ENCODE measurements around the gene PPP1R8.
"Not testable (repeated sequence)": the region's sequence is repeated elsewhere in the genome, so short reads cannot be mapped to it uniquely, and the experiment has no call there.

The PPP1R8 gene

GRCh38 chr1:27865821-27866220 lies 35.2 kb downstream of the PPP1R8 start:
- H3K27ac ChIP-seq: no peak overlapping the region
- no peak for TF ChIP-seq ZFX (IDR thresholded peaks at IDR 0.05; ENCODE audit: borderline replicate concordance)
- TF ChIP-seq, protein P1, sequence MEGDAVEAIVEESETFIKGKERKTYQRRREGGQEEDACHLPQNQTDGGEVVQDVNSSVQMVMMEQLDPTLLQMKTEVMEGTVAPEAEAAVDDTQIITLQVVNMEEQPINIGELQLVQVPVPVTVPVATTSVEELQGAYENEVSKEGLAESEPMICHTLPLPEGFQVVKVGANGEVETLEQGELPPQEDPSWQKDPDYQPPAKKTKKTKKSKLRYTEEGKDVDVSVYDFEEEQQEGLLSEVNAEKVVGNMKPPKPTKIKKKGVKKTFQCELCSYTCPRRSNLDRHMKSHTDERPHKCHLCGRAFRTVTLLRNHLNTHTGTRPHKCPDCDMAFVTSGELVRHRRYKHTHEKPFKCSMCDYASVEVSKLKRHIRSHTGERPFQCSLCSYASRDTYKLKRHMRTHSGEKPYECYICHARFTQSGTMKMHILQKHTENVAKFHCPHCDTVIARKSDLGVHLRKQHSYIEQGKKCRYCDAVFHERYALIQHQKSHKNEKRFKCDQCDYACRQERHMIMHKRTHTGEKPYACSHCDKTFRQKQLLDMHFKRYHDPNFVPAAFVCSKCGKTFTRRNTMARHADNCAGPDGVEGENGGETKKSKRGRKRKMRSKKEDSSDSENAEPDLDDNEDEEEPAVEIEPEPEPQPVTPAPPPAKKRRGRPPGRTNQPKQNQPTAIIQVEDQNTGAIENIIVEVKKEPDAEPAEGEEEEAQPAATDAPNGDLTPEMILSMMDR (IDR thresholded peaks at IDR 0.05): no peak

DNA sequence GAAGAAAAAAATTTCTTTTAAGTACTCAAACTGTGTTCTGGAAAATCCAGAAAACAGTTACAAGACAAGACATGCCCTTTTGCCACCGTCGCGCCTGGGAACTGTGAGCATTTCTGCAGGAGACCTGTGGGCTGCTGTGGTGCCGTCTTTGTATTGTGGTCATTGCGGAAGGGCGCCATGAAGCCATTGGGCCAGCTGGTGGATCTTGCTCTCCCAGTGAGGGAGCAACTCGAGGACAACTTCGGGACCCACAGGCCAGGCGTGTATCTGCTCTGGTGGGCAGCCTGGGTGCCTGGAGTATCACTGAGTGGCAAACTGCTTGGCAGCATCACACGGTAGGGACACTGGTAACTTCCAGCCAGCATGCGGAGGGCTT lies 38.0 kb downstream of the PPP1R8 start:
- no peak overlapping the region for H3K27ac ChIP-seq
- TF ChIP-seq, protein P1 (IDR thresholded peaks at IDR 0.05): no peak
- no peak for TF ChIP-seq ZFX (IDR thresholded peaks at IDR 0.05; ENCODE audit: borderline replicate concordance)

- H3K27ac ChIP-seq: no peak overlapping the region
- no peak for TF ChIP-seq ZFX (IDR thresholded peaks at IDR 0.05; ENCODE audit: borderline replicate concordance)
- TF ChIP-seq, protein P1 (IDR thresholded peaks at IDR 0.05): no peak
These were observed 38.5 kb downstream of the PPP1R8 start for GRCh38 chr1:27868932-27869718.

- no peak overlapping the region for H3K27ac ChIP-seq
- TF ChIP-seq, protein P1 (IDR thresholded peaks at IDR 0.05): no peak
- no peak for TF ChIP-seq ZFX (IDR thresholded peaks at IDR 0.05; ENCODE audit: borderline replicate concordance)
These were observed 39.1 kb downstream of the PPP1R8 start for GRCh38 chr1:27869719-27870085.

DNA sequence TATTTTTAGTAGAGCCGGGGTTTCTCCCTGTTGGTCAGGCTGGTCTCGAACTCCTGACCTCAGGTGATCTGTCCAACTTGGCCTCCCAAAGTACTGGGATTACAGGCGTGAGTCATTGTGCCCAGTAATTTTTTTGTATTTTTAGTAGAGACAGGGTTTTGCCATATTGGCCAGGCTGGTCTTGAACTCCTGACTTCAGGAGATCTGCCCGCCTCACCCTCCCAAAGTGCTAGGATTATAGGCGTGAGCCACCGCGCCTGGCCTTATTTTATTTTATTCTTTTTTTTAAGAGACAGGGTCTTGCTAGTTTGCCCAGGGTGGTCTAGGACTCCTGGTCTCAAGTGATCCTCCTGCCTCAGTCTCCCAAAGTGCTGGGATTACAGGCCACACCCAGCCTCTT lies 40.5 kb downstream of the PPP1R8 start:
- H3K27ac ChIP-seq: not testable (repeated sequence)

DNA sequence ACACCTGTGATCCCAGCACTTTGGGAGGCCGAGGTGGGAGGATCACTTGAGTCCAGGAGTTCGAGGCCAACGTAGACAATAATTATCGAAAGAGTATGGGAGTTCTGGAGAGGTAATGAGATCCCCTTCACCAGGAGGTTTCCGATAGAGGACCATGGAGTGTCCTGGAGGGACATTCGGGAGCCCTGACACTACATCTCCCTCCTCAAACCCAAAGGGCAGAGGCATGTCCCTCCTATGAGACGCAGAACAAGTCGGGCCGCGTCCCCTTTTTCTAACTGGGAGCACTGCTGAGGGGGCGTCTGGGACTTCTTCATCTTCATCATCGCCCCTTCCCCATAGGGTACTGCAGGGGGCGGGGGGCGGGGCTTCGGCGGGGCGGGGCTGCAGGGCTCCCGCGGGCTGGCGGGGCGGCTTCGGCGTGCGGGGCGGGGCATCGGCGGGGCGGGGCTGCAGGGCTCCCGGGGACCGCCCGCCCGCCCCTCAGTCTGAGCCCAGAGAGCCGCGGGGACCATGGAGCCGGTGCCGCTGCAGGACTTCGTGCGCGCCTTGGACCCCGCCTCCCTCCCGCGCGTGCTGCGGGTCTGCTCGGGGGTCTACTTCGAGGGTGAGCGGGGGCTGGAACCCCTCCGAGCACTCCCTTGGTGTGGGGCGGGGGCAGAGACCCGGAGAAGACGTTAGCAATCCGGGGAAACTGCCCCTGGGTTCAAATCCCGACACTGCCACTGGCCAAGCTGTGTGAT lies 41.6 kb downstream of the PPP1R8 start, which contains the start of gene THEMIS2:
Gene THEMIS2, plus strand, starts transcription at position 486 of the 743 bp plus-strand sequence. Its CDS starts 28 bp downstream, at position 514.
- no peak within 1 kb of the TSS for H3K27ac ChIP-seq
- TF ChIP-seq, protein P1 (IDR thresholded peaks at IDR 0.05): no peak
- TF ChIP-seq ZFX (IDR thresholded peaks at IDR 0.05; ENCODE audit: borderline replicate concordance): no peak

DNA sequence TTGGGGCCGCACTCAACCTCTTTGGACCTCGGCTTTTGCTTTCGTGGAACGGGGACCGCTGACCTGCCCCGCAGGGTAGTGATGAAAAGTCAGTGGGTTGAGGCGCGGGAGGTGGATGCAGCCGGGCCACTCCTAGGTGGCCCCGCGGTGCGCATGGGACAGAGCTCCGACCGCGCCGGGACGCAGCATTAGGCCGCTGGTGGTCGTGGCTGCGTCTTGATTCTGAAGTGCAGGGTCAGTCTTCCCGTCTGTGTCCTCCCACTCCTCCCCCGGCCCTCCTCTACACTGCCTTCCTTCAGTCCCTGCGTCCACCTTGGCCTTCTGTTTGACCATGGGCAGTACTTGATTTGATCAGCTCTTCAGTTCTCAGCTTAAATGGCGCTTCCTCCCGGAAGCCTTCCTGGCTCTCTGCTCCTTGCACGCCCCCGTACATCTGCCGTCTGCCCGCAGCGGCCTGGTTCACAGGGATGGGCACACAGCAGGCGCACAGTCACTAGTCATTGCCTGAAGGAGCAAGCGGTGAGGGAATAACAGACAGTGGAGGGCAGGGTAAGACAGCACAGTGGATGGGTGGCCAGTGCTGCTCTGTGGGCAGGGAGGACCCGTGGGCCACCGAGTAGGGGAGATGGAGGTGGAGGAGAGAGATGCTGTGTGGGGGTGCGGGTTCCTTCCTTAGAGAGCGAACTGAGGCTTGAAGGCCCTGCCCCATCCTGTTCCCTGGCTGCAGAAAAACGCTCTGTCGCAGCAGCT lies 42.4 kb downstream of the PPP1R8 start:
- H3K27ac ChIP-seq: no peak overlapping the region
- TF ChIP-seq, protein P1 (IDR thresholded peaks at IDR 0.05): no peak
- TF ChIP-seq ZFX (IDR thresholded peaks at IDR 0.05; ENCODE audit: borderline replicate concordance): no peak

Measured in 22Rv1 (cell line).